Measurements from ENCODE around the gene APEX1. TPM values are rescaled to one million over a fixed set of nuclear protein-coding genes. Genes with fewer than 3 reads are reported as not detected.
"Not testable (repeated sequence)": the region's sequence is repeated elsewhere in the genome, so short reads cannot be mapped to it uniquely, and the experiment has no call there.

APEX1 gene
- total RNA-seq, 3 donors from 2014 or later: 265 to 309 (median 300) TPM

GRCh38 chr14:20501346-20501745 lies 46.3 kb downstream of the APEX1 start:
- ATAC-seq (no peak), DNase-seq (no peak)
- Mint-ChIP-seq H3K4me3 (no peak overlapping the region), H3K9me3 (no peaks in the 10 kb centered on the region), H3K27me3 (ENCODE audit: low read depth) (no peaks in the 10 kb centered on the region), H3K36me3 (ENCODE audit: insufficient read depth) (no peaks in the 10 kb centered on the region), H3K4me1 (ENCODE audit: low read depth) (peaks cover 4% of the 10 kb centered on the region)

DNA sequence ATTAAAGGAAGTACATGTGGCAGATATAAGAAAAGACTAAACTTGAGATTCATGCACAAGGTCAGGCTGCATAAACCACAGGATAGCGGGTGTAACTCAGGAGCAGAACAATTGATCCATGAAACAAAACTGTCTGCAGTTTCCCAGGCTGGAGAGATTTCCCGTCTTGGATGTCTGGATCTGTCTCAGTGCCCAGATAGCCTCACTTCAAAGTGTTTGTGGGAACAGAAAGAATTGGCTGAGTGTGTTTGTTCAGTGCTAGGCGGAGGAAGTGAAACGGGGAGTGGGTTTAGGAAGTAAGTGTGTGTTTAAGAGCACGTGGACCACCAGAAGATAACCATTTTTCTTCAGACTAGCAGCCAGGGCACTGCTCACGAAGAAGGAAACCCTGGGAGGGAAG lies 48.9 kb downstream of the APEX1 start:
- H3K4me3 Mint-ChIP-seq: no peak overlapping the region
- H3K36me3 Mint-ChIP-seq (ENCODE audit: insufficient read depth): no peaks in the 10 kb centered on the region
- peaks cover 4% of the 10 kb centered on the region for H3K4me1 Mint-ChIP-seq (ENCODE audit: low read depth)
- no peak for ATAC-seq
- H3K9me3 Mint-ChIP-seq: no peaks in the 10 kb centered on the region
- DNase-seq: no peak
- peaks cover 2% of the 10 kb centered on the region for H3K27me3 Mint-ChIP-seq (ENCODE audit: low read depth)

DNA sequence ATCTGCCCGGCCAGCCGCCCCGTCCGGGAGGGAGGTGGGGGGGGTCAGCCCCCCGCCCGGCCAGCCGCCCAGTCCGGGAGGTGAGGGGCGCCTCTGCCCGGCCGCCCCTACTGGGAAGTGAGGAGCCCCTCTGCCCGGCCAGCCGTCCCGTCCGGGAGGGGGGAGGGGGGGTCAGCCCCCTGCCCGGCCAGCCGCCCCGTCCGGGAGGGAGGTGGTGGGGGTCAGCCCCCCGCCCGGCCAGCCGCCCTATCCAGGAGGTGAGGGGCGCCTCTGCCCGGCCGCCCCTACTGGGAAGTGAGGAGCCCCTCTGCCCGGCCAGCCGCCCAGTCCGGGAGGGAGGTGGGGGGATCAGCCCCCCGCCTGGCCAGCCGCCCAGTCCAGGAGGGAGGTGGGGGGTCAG lies 51.2 kb downstream of the APEX1 start:
- not testable (repeated sequence) for H3K36me3 Mint-ChIP-seq (ENCODE audit: insufficient read depth); H3K27me3 Mint-ChIP-seq (ENCODE audit: low read depth); H3K4me1 Mint-ChIP-seq (ENCODE audit: low read depth); H3K4me3 Mint-ChIP-seq; ATAC-seq; DNase-seq; H3K9me3 Mint-ChIP-seq

GRCh38 chr14:20506752-20507151 lies 51.7 kb downstream of the APEX1 start:
- not testable (repeated sequence) for H3K36me3 Mint-ChIP-seq (ENCODE audit: insufficient read depth); H3K4me1 Mint-ChIP-seq (ENCODE audit: low read depth); DNase-seq; H3K9me3 Mint-ChIP-seq; ATAC-seq; H3K4me3 Mint-ChIP-seq; H3K27me3 Mint-ChIP-seq (ENCODE audit: low read depth)

Other genes with a start within 250 kb of the APEX1 start
- not detected for gene OR11H6, start 231.5 kb upstream of the APEX1 start, total RNA-seq
- gene OR11H7, start 226.2 kb upstream of the APEX1 start, total RNA-seq: not detected
- not detected for gene OR11H4, start 215.9 kb upstream of the APEX1 start, total RNA-seq
- gene TTC5, start 149.3 kb upstream of the APEX1 start, total RNA-seq: 10 to 100 TPM; 40.3 to 41.9 (median 41.5) TPM
- gene CCNB1IP1, start 121.9 kb upstream of the APEX1 start, total RNA-seq: 10 to 100 TPM; 28.9 to 38.0 (median 33.0) TPM
- 10 to 100 TPM; 16.9 to 22.9 (median 22.1) TPM for gene PARP2, start 111.6 kb upstream of the APEX1 start, total RNA-seq
- 10 to 100 TPM; 14.7 to 21.7 (median 19.3) TPM for gene TEP1, start 41.7 kb upstream of the APEX1 start, total RNA-seq
- under 1 TPM in 1 of 3 donors, not detected in 2; 0.05 TPM for gene KLHL33, start 19.1 kb upstream of the APEX1 start, total RNA-seq
- gene OSGEP, start 414 bp upstream of the APEX1 start, total RNA-seq: 10 to 100 TPM; 73.4 to 86.5 (median 75.4) TPM
- 10 to 100 TPM; 33.6 to 43.4 (median 39.9) TPM for gene PIP4P1, start 6.2 kb downstream of the APEX1 start, total RNA-seq
- gene PNP, start 14.2 kb downstream of the APEX1 start, total RNA-seq: 100 to 1,000 TPM; 198 to 236 (median 221) TPM
- under 1 TPM in 2 of 3 donors, not detected in 1; 0.16 to 0.30 TPM for gene RNASE10, start 50.3 kb downstream of the APEX1 start, total RNA-seq
- gene RNASE9, start 105.8 kb downstream of the APEX1 start, total RNA-seq: not detected
- gene RNASE11, start 132.8 kb downstream of the APEX1 start, total RNA-seq: not detected
- gene RNASE12, start 136.2 kb downstream of the APEX1 start, total RNA-seq: not detected
- not detected for gene OR6S1, start 186.5 kb downstream of the APEX1 start, total RNA-seq
- under 1 TPM; 0.08 to 0.18 (median 0.15) TPM for gene RNASE4, start 229.3 kb downstream of the APEX1 start, total RNA-seq
- under 1 TPM in 1 of 3 donors, not detected in 2; 0.19 TPM for gene ANG, start 233.5 kb downstream of the APEX1 start, total RNA-seq